Skeletal muscle tissue (tissue), 4 donors: ENCODE data around the gene APOD. TPM values are rescaled to one million over a fixed set of nuclear protein-coding genes. Genes with fewer than 3 reads are reported as not detected.

ENCODE experiments used
- H3K27ac ChIP-seq: one replicate; pipeline ENCODE4 v1.7.0; 2013; ENCODE audit warnings: mild to moderate bottlenecking, low read depth, low read length, inconsistent platforms
- H3K27me3 ChIP-seq, 3 donors: one replicate each; pipeline ENCODE4 v1.7.0; 2013; ENCODE audit warnings: low read length in 3 of 3; ENCODE audit not compliant: control insufficient read depth in 3 of 3, insufficient read depth in 3 of 3
- H3K36me3 ChIP-seq, 3 donors: one replicate each; pipeline ENCODE4 v1.7.0; 2013; ENCODE audit warnings: low read length in 3 of 3; ENCODE audit not compliant: control insufficient read depth in 3 of 3, insufficient read depth in 3 of 3
- H3K4me1 ChIP-seq, 3 donors: one replicate each; pipeline ENCODE4 v1.7.0; 2013; ENCODE audit warnings: low read length in 3 of 3, mild to moderate bottlenecking in 3 of 3; ENCODE audit not compliant: control insufficient read depth in 3 of 3, insufficient read depth in 3 of 3
- H3K4me3 ChIP-seq, 3 donors: one replicate each; pipeline ENCODE4 v1.7.0; 2013; ENCODE audit warnings: low read length in 3 of 3
- H3K9ac ChIP-seq, 3 donors: one replicate each; pipeline ENCODE4 v1.7.0; 2013; ENCODE audit warnings: low read length in 3 of 3, mild to moderate bottlenecking in 3 of 3, moderate library complexity in 2 of 3, low read depth in 1 of 3
- H3K9me3 ChIP-seq, 3 donors: one replicate each; pipeline ENCODE4 v1.7.0; 2013; ENCODE audit warnings: low read length in 3 of 3; ENCODE audit not compliant: control insufficient read depth in 3 of 3
- total RNA-seq: library from RNA; depleted of rRNA; stranded (reverse); fragments of >200 nt; gene quantifications from one replicate; pipeline ENCODE4 v1.2.3, GENCODE V29; 2014
- donor health status: Osteomylitis.

The APOD gene
- total RNA-seq, 1 donor from 2014 or later = 20.4 TPM

- Histone ChIP-seq H3K4me1 (peaks cover 27 to 48% (median 48%) of the 10 kb centered on the region in 3 donors), H3K27ac (peak overlapping the region; percentile 95), H3K4me3 (peak overlapping the region in 2 of 3 donors; percentile 10 to 23), H3K9me3 (no peaks in the 10 kb centered on the region), H3K36me3 (no peaks in the 10 kb centered on the region), H3K27me3 (no peaks in the 10 kb centered on the region), H3K9ac (peak overlapping the region; percentile 40 to 77 (median 45))
Observed at GRCh38 chr3:195537995-195538394, 45.7 kb downstream of the APOD start.

GRCh38 chr3:195535293-195535692 lies 48.4 kb downstream of the APOD start:
- Histone ChIP-seq H3K9me3 (no peaks in the 10 kb centered on the region), H3K4me1 (peaks cover 30 to 49% (median 45%) of the 10 kb centered on the region in 3 donors), H3K27ac (peak overlapping the region; percentile 5), H3K9ac (no peak overlapping the region), H3K36me3 (no peaks in the 10 kb centered on the region), H3K27me3 (no peaks in the 10 kb centered on the region), H3K4me3 (no peak overlapping the region)

- Histone ChIP-seq H3K9me3 (no peaks in the 10 kb centered on the region), H3K4me3 (no peak overlapping the region), H3K4me1 (peaks cover 21 to 33% (median 28%) of the 10 kb centered on the region in 3 donors), H3K36me3 (no peaks in the 10 kb centered on the region), H3K9ac (peak overlapping the region in 1 of 3 donors; percentile 42), H3K27ac (no peak overlapping the region), H3K27me3 (no peaks in the 10 kb centered on the region)
Observed at GRCh38 chr3:195532834-195533233, 50.9 kb downstream of the APOD start.

GRCh38 chr3:195532345-195532744 lies 51.4 kb downstream of the APOD start:
- Histone ChIP-seq H3K4me3 (no peak overlapping the region), H3K9ac (peak overlapping the region in 2 of 3 donors; percentile 34 to 50), H3K27ac (peak overlapping the region; percentile 56), H3K36me3 (no peaks in the 10 kb centered on the region), H3K9me3 (no peaks in the 10 kb centered on the region), H3K4me1 (peaks cover 17 to 28% (median 23%) of the 10 kb centered on the region in 3 donors), H3K27me3 (no peaks in the 10 kb centered on the region)

- Histone ChIP-seq H3K27ac (peak overlapping the region; percentile 56), H3K9ac (peak overlapping the region in 1 of 3 donors; percentile 50), H3K4me3 (no peak overlapping the region), H3K9me3 (no peaks in the 10 kb centered on the region), H3K27me3 (no peaks in the 10 kb centered on the region), H3K36me3 (no peaks in the 10 kb centered on the region), H3K4me1 (peaks cover 17 to 26% (median 20%) of the 10 kb centered on the region in 3 donors)
Observed at GRCh38 chr3:195531683-195532082, 52.1 kb downstream of the APOD start.

GRCh38 chr3:195526492-195526891 lies 57.2 kb downstream of the APOD start:
- H3K27me3 ChIP-seq = no peaks in the 10 kb centered on the region
- no peak overlapping the region for H3K4me3 ChIP-seq
- no peak overlapping the region for H3K27ac ChIP-seq
- no peak overlapping the region for H3K9ac ChIP-seq
- peaks cover 0 to 2% (median under 1%) of the 10 kb centered on the region in 3 donors for H3K4me1 ChIP-seq
- no peaks in the 10 kb centered on the region for H3K9me3 ChIP-seq
- H3K36me3 ChIP-seq = peaks cover 13 to 18% (median 14%) of the 10 kb centered on the region in 3 donors

GRCh38 chr3:195524171-195524896 lies 59.4 kb downstream of the APOD start:
- Histone ChIP-seq H3K9ac (no peak overlapping the region), H3K9me3 (no peaks in the 10 kb centered on the region), H3K36me3 (peaks cover 13 to 18% (median 14%) of the 10 kb centered on the region in 3 donors), H3K27ac (no peak overlapping the region), H3K4me3 (no peak overlapping the region), H3K27me3 (no peaks in the 10 kb centered on the region), H3K4me1 (no peaks in the 10 kb centered on the region)

- Histone ChIP-seq H3K27ac (no peak overlapping the region), H3K27me3 (no peaks in the 10 kb centered on the region), H3K4me1 (no peaks in the 10 kb centered on the region), H3K36me3 (peaks cover 14 to 19% (median 18%) of the 10 kb centered on the region in 3 donors), H3K4me3 (no peak overlapping the region), H3K9ac (no peak overlapping the region), H3K9me3 (no peaks in the 10 kb centered on the region)
Observed at GRCh38 chr3:195522254-195523023, 61.3 kb downstream of the APOD start.
